ENCODE measurements around the gene CLEC4C.

Gene CLEC4C

GRCh38 chr12:7719946-7720730, 27.0 kb downstream of the CLEC4C start:
- no peak for DNase-seq

DNA sequence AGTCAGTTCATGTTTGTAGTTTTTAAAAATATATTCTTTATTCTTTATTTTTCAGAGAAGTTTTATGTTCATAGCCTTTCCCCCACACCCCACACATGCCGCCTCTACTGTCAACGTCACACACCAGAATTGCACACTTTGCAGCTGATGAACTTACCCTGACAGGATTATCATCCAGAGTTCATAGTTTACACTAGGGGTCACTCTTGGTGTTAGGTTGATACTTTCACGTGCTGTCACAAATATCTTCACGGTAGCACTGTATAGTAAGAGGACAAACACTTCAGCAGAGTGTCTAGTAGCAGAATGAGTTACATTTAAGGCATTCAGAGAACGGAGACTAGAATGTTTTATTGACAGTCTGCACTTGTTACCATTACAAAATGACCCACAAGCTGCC, 30.8 kb downstream of the CLEC4C start:
- peak; percentile 33 for DNase-seq

DNA sequence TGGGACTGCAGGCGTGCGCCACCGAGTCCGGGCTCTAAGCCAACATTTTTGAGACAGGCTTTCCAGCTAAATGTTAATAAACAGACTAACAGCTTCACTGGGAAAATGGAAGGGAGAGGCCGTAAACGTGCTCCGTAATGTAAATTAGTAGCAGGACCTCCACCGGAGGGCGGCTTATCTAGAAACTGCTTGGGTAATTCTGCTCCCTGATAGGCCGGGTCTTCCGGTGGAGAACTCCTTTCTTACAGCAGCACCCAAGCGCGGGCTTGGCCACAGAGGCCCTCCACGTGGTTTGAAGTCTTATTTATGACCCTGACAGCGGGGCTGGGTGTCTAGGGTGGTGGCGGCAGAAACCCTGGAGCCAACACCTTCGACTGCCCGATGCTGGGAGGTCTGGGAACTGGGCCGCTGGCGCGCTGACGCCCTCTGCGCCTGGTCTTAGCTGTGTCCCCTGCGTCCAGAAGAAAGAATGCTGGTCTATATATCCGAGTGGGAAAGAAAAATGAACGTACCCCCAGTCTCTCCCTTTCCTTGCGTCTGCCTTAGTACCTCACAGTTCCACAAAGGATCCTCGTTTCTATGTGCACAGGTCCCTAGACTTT, 34.2 kb downstream of the CLEC4C start:
- no peak for DNase-seq

DNA sequence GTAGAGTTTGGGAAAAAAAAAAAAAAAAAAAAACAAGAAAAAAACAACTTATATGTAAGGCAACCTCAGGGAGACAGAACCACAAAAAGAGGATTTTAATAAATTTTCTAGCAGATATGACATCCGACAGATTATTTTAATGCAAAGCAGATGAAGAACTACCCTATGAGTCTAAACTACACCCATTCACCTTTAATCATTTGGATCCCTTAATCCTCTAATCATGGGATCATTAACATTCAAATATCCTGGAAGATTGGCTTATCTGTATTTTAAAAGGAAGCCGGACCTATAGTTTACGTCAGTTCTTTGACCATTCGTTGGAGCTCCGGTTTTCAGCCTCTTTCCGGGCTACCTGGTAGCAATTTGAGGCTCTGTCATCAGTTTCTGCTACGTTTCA, 36.0 kb downstream of the CLEC4C start, which contains the start of gene DPPA3:
Gene DPPA3, plus strand, starts transcription at position 301 of the 400 bp plus-strand sequence. CDS start 138 bp downstream, outside the sequence.
- no peak for DNase-seq

DNA sequence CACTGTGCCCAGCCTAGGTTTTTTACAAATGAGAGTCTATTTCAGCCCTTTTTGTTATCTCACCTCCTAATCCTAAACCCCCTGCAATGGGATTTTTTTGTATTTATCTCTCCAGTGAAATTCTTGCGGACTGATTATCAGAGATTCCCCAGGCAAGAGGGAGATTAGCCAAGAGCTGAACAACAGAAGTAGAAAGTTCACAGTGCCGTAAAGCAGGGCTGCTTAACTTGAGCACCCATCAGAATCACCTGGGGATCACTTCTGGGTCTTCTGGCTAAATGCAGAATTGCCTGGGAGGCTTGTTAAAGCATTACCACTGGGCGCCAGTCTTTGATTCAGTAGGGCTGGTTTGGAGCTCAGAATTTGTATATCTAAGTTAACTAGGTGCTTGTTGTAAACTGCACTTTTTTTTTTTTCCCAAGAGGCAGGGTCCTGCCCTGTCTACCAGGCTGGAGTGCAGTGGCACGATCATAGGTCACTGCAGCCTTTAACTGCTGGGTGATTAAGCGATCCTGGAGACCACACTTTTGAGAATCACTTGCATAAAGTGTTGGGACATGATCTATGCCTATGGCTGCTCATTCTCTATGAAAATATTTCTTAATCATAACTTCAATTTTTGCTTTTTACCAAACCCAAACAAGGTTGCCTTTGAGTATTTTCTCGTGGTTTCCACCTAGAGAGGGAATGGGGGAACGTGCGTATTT, 37.1 kb downstream of the CLEC4C start:
- no peak for DNase-seq

DNA sequence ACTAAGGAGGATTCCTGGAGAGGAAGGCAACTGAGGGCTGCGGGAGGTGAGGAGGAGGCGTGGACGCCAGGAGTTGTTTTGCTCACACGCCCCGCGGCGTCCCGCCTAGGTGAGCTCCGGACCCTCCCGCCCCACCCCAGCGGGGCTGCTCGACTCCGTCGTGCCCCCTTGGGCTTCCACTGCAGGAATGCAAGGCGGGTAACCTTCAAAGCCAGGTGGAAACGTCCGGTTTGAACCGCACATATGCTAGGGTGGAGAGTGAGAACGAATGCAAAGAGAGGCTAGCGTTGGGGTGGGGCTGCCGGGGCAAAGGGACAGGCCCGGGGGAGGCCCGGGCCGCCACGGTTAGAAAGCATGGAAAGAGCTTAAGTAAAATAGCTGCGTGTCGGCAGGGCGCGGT, 41.3 kb downstream of the CLEC4C start:
- no peak for DNase-seq

GRCh38 chr12:7695566-7696197, 51.5 kb downstream of the CLEC4C start, which contains the start of gene GDF3:
TSS of gene GDF3 (minus strand) at chr12:7695775. CDS start at chr12:7695728, 47 bp downstream.
- DNase-seq = peak; percentile 42

DNA sequence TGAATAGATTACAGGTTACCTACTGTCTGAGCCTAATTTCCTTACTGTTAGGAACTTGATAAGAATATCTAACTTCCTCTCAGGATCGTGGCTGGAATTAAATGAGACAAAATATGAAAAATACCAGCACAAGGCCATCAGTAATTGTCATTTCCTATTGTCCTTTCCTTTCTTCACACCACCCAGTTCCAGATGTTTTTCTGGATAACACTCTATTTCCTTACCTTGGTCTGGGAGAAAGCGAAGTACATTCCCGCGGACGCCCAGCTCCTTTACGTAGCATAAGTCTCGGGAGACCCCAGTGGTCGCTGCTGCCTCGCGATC, 52.0 kb downstream of the CLEC4C start:
- no peak for DNase-seq

DNA sequence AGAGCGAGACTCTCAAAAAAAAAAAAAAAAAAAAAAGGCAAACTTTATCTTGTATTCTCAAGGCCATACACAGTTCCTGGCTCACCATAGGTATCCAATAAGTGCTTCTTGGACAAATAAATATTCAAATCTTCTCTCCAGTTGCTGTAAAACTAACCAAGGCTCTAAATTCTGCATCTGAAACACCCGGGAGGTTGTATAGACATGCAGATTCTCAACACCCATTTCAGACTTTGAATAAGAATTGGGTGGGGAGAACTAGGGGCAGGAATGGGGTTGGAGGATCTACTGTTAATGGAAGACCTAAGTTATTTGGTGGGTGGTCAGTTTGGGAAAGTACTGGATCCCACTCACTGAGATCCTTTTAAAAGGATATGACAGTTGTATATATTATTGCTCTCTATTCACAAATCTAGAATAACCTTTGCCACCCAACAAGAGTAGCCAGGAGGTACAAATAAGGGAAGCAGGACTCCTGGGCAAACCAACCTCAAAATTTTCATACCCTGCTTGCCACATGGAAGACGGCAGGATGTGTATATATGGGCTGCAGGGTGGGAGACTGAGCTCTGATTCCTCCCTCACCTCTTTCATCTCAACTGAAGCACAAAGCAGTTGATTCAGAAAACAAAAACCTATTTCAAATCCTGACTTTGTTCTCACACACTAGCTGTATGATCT, 52.5 kb downstream of the CLEC4C start:
- DNase-seq = no peak

- no peak for DNase-seq
Measured at GRCh38 chr12:7693793-7694192, 53.4 kb downstream of the CLEC4C start.

DNA sequence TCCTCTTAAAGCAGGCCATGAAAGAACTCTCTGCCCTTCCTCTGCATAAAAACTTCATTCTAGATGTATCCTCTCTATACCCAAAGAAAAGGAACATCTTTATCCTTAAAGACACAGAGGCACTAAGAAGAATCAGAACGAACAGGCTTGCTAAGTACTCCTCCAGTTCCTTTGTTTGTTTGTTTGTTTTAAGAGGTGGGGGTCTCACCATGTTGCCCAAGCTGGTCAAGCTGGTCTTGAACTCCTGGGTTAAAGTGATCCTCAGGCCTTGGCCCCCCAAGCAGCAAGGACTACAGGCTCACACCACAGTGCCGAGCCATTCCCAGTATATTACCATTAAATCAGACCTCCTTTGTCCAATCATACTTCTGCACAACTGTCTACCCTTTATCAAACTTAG, 65.6 kb downstream of the CLEC4C start:
- no peak for DNase-seq
